ENCODE results near the gene SHLD2.
"Not testable (repeated sequence)": the region's sequence is repeated elsewhere in the genome, so short reads cannot be mapped to it uniquely, and the experiment has no call there.

The SHLD2 gene

DNA sequence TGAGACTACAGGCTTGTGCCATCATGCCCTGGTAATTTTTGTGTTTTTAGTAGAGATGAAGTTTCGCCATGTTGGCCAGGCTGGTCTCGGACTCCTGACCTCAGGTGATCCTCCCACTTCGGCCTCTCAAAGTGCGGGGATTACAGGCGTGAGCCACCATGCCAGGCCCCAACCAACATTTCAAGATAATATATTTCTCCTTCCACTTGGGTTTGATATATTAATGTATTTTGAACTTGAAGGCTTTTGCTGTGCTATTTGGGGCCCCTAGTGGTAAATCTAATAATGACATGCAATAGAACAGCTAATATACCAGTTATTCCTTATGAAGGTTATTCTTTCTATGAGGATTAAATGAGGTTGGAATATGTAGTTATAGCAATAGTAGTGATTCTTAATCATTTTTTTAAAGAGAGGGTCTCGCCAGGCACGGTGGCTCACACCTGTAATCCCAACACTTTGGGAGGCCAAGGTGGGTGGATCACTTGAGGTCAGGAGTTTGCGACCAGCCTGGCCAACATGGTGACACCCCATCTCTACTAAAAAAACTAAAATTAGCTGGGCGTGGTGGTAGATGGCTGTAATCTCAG, 54.1 kb downstream of the SHLD2 start:
- not testable (repeated sequence) for DNase-seq

DNA sequence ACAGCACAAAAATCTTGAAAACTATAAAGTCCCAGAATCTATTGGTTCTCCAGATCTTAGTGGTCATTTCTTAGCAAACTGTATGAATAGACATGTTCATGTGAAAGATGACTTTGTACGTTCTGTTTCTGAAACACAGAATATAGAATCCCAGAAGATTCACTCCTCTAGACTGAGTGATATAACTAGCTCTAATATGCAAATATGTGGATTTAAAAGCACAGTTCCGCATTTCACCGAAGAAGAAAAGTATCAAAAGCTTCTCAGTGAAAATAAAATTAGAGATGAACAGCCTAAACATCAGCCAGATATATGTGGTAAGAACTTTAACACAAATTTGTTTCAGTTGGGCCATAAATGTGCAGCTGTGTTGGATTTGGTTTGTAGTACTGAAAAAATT, 56.5 kb downstream of the SHLD2 start:
- DNase-seq = not testable (repeated sequence)

DNA sequence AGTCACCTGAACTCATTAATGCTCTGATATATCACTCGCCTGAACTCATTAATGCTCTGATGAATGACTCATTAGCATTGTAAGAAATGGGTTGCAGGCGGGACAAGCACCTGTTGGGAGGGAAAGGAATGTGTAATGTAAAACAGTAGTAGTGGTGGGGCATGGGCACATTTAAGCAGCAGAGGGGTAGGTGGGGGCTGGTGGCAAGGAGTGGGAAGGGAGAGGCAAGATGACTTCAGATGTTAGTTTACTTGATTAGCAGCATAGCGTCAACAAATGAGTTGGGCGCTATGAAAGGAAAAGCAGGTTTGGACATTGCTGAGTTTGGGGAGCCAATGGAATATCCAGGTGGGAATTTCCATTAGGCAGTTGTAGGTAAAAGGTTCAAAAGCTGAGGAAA, 61.8 kb downstream of the SHLD2 start:
- DNase-seq = not testable (repeated sequence)

DNA sequence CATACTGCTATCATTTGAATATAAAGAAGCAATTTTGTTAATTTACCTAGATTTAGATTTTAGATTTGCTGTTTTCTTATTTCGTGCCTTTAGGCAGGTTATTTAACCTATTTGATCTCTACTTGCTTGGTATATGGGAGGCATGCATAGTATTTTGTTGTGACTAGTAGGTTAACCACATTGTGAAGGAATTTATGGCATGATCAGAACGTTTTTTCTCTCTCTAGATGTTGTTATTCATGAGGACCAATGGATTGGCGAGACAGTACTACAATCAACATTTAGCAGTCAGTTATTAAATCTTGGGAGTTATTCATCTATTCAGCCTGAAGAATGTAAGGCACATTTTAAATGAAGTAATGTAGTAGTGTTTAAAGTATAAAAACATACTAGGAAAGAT, 62.8 kb downstream of the SHLD2 start:
- not testable (repeated sequence) for DNase-seq

DNA sequence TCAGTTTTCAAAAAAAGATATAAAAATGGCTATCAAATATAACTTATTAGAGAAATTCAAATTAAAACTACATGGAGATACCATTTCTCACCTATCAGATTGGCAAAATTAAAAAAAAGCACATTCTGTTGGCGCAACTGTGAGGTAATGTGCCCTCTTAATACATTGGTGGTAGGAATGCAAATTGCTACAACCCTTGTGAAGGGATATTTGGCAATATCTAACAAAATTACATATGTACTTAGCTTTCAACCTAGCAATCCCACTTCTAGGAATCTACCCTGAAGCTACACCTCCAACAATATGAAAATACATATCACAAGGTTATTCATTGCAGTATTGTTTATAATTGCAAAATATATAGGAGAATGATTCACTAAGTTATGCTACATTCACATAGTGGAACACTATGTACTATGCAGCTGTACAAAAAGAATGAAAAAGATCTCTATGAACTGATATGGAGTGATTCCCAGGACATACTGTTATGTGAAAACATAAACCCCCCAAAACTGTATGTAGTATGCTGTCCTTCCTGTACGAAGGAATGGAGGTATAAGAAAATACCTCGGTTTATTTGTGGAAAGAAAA, 67.8 kb downstream of the SHLD2 start:
- DNase-seq = not testable (repeated sequence)

DNA sequence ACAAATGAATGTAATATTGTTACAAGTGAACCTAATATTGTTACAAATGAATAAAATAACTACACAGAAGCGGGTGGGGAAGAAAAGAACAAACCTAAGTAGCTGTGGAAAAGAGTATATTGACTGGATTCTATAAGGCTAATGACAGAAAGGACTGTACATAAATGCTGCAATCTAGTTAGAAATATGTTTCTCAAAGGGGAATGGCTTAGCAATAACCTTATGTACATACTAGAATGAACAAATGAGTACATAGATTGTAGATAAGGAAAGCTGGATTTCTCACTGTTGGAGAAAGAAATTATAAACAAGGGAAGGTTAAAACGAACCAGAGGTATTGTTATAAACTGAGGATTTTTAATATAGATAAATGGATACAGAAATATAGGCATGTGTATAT, 68.4 kb downstream of the SHLD2 start:
- not testable (repeated sequence) for DNase-seq

DNA sequence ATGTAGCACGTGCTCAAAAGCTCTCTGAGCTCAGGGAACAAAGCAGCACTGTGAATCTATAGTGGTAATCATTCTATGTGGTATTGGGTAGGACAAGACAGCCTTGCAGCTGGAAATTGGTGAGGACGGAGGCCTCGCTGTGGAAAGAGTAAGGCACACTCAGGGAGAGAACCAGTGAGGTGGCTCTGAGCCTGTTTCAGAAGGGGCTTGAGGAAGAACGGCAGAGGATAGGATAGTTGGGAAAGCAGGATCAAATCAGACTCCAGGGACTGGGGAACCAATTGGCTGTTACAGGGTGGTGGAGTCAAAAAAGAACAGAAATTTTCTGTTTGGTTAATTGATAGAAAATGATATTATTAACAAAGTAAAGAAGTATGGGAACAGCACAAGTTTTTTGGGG, 74.9 kb downstream of the SHLD2 start:
- DNase-seq = not testable (repeated sequence)

DNA sequence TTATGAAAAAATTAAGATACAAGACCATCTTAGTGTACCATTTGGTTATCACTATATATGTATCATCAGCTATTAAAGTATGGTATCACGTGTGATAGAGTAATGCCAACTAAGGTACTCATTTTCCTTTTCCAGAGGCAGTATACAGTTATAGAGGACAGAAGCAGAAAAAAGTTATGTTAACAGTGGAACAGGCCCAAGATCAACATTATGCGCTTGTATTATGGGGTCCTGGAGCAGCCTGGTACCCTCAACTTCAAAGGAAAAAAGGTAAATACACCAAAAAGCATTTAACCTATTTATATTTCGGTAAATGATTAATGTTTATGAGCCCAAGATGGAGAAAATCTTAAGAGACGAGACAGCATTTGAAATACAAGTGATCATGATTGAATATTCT, 75.7 kb downstream of the SHLD2 start:
- not testable (repeated sequence) for DNase-seq

DNA sequence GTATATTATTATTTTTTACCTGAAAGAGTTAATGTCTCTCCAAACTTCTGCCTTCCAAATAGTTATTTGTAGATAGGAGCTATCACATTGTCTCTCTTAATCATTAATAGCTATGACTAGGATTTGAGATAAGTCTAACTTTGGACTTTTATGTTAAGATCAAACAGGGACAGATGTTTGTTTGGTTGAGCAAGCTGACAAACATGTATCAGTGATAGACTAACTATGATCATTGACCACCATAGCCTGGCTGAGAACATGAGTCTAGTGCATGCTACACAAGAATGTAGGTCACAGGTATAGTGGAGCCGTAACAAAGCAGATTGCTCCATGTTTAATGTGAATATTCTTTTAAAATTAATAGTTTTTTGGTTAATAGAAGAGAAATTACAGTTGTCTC, 76.7 kb downstream of the SHLD2 start:
- DNase-seq = not testable (repeated sequence)

DNA sequence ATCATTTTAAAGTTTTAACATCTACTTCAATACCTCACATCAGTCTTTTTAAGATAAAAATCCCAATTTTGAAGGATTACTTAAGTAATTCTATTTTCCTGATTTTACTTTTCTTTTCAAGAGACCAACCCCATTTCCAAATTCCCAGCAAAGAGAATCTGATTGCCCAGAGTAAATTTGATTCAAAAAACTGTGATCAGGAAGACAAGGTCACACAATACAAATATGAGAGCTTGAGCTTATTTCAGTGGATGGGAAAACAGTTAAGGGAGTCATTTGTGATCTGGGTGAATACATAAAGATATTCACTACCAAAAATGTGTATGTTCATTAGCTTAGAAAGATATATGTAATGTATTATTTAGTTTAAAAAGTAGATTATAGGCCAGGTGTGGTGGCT, 77.2 kb downstream of the SHLD2 start:
- DNase-seq = not testable (repeated sequence)

DNA sequence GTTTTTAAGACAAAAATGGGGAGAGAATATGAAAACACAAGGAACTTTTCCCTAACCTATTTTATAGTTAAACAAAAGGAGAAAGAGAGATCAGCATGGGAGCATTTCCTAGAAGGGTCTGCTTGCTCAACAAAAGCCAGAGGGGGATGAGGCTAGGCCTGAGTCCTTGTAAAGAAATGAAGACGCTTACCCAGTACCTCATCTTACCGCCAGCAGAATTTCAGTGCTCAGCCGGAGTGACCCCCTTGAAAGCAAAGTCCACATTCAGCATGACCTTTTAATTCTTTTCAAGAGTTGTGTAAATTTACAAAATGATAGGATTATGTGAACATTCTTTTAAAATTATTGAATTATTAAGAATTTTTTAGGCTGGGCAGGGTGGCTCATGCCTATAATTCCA, 82.6 kb downstream of the SHLD2 start:
- DNase-seq = not testable (repeated sequence)

DNA sequence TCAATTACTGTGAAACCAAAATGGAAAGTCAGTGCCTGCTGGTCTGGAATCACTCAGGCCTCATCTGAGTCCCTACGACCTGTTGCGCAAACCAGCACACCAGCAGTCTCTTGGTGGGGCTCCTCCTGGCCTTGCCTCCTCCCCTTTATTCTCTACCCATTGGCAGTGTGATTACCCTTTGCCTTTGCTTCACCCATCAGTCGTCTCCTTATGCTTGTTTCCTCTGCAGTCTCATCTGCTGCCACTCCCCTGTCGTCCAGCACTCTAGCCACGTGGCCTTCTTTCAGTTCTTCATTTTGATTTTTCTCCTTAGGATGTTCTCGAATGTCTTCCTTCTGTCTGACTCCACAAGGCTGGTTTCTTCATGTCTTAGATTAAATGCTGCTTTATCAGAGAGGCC, 89.4 kb downstream of the SHLD2 start:
- not testable (repeated sequence) for DNase-seq

DNA sequence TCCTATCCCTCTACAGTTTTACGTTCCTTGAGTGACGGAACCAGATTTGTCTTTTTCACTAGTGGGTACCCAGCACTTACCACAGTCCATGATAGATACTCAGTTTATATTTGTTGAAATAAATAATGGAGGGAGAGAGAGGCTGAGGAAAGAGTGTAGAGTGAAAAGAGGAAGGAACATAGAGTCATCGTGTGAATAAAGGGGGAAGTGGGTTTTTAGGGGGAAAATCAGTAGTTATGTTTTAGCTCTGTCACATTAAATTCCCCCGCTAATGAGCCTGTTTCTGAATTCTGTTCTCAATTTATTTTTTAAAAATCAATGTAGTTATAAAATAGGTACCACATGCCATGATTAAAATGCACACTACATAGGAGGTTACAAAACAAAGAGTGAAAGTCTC, 91.0 kb downstream of the SHLD2 start:
- DNase-seq = not testable (repeated sequence)

DNA sequence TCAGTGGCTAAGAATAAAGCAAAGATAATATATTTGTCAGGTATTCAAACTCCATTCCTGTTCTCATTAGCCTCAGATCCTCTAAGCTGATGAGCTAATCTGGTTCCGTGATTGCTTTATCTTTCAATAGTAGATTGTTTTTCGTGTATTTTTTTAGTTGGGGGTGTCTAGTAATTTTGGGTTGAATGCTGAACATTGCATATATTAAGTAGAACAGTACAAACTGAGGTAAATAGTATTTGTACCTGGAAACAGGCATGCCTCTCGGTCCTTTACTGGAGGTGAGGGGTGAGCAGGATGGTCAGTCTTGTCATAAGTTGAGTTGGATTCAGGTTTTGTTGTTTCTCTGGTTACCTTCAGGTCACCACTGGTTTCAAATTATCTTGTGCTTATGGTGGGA, 92.6 kb downstream of the SHLD2 start:
- DNase-seq = not testable (repeated sequence)

DNA sequence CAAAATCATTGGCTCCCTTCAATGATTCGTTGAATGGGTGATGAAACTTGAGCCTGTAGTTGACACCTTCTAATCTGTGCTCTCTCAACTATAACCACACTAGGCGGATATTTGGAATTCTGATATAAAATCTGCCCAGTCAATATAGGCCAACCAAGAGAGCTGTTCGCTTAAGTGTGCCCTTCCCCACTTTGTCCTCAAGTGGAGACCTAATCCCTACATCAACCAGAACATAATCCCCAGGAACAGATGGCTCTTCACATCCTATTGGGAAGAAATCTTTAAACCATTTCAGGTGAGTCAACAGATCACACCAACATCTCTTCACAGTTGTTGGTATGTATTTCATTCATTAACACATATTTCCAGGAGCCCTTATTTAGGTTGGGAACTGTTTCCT, 96.8 kb downstream of the SHLD2 start:
- not testable (repeated sequence) for DNase-seq

DNA sequence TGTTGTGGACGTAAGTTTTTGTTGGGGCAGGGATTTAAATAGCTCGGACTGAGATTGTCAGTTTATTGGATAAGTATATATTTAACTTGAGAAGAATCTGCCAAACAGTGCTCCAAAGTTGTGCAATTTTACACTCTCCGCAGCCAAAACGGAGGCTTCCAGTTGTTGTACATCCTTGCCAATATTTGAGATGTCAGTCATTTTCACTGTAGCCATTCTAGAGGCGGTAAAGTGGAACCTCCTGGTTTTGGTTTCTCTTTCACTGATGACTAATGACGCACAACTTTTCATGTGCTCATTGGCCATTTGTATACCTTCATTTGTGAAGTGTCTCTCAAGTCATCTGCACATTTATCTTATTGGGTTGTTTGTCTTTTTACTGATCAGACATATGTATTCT, 105.9 kb downstream of the SHLD2 start:
- DNase-seq = not testable (repeated sequence)

DNA sequence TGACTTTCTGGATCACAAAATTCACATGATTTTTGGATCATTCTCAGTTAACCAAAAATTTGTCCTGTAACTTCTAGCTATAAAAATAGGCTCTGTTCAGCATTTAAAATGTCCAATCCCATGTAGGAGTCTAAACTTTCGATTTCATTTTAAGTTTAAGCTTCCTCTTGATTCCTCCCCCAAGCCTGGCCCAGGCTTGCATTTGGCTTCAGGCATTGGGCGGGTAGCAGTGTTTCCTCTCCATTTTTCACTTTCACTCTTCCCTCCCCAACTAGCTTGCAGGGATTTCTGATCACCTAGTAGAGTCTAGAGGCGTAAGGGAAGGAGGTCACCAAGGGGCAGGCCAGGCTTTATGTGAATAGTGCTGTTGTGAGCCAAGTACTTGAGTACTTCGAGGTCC, 109.8 kb downstream of the SHLD2 start:
- not testable (repeated sequence) for DNase-seq

DNA sequence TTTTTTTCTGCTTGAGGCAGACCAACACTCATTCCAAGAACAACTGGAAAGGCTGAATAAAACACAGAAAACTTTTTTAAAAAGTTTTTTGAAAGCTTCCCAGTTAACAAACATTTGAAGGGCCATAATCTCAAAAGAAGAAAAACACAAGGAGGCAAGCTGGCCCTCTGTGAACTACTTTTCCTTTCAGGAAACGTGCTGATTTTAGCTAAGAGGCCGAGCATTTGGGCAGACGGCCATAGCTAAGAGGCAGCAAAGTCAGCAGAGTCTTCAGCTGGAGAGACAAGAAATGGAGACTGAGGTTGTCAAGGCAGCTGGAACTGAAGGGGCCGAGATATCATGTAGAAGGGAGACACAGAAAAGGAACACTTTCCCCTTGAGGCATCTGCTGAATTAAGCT, 111.9 kb downstream of the SHLD2 start:
- not testable (repeated sequence) for DNase-seq

DNA sequence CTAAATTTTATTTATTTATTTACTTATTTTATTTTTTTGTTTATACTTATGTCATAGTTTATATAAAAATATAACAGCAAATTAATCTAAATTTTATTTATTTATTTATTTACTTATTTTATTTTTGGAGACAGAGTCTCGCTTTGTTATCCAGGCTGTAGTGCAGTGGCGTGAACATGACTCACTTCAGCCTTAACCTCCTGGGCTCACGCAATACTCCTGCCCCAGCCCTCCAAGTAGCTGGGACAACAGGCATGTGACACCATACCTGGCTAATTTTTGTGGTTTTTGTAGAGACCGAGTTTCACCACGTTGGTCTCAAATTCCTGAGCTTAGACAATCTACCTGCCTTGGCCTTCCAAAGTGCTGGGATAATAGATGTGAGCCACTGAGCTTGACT, 115.3 kb downstream of the SHLD2 start:
- DNase-seq = not testable (repeated sequence)

DNA sequence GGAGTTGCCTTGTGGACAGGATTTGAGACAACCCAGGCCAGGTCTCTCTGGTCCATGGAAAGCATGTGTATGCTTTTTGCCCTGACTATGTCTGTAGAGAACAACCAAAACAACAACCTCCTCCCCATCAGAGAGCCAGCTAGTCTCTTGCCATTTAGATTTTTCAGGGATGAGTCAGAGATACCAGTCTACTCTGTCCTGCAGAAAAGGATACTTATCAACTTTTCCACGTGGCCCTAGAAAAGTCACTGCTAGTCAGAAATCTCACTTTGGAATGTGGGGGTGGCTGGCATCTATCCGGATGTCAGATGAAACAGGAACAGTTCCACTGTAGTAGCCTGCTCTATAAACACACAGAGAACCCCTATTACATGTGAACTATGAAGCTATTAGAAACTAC, 116.8 kb downstream of the SHLD2 start:
- not testable (repeated sequence) for DNase-seq

DNA sequence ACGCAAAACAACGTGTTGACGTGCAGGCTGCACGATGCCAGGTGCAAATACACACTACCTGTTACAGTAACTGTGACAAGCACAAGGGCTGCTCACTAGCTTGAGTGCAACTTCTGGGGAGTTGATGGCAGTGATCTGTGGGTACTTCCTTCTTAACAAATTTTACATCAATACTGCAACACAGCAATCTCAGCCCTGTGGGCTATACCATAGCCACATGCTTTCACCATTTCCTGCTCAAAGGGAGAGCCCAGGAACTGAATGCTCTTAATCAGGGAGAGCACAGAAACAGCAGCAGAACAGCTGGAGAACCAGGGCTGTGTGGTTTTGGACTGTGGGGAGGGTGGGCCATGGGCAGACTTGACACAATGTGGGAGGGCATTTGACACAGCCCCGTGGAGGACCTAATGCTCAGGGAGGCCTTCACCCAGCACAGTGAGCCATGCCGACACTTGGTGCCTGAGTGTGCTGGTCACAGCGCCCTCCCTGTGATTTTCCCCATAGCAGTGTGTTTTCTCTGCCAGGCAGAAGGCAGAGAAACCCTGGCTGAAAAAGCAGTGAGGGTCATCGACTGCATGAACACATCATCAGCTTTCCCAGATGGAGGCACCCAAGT, 118.3 kb downstream of the SHLD2 start:
- not testable (repeated sequence) for DNase-seq

DNA sequence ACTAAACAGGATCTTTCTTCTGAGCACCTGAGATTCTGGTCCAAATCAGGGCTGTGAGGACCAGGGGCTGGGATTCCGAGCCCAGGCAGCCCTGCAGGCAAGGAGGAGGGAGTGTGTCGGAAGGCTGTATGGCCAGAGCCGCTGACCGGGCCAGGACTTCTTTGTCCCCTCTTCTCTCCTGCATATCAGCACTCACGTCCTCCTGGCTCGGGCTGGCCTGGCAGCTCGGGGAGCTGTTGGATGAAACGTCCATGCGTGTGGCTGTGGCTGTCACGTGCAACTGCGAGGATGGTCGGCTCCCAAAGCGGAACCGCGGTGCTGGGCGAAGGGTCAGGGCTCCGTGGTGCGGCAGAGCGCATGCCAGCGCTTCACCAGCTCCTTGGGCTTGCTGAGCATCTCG, 118.8 kb downstream of the SHLD2 start:
- not testable (repeated sequence) for DNase-seq

DNA sequence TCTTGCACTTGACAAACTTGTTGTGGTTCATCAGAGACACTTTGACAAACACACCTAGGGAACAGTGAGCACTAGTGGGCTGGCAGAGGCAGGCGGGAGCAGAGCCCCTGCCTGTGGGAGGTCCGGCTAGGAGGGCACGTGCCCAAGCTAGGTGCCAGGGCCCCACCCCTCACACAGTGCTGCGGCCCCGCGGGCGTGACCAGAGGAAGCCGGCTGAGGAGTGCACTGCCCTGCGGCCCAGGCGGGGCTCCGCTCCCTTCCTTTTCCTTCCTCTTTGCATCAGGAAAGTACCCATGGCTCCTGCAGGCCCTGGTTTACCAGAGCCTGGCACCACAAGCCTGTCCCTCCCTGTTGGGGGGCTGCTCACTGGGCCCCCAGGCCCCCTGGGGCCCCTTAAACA, 121.1 kb downstream of the SHLD2 start:
- not testable (repeated sequence) for DNase-seq

DNA sequence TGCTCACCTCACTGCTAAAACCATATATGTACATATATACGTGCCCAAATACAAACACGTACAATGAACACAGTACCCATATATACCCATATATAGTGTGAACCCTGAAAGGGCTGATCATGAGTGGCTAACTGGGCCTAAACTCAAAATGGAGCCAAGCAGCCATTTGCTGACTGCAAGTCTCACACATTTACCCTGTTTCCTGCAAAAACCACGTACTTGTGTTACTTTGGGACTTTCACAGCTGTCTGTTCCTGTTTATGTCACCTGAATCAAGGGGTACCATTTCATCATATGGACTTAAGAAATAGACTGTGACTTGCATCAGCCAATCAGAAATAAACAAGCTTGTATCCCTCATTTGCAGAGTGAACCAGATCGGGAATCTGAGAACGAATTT, 124.4 kb downstream of the SHLD2 start:
- DNase-seq = not testable (repeated sequence)

DNA sequence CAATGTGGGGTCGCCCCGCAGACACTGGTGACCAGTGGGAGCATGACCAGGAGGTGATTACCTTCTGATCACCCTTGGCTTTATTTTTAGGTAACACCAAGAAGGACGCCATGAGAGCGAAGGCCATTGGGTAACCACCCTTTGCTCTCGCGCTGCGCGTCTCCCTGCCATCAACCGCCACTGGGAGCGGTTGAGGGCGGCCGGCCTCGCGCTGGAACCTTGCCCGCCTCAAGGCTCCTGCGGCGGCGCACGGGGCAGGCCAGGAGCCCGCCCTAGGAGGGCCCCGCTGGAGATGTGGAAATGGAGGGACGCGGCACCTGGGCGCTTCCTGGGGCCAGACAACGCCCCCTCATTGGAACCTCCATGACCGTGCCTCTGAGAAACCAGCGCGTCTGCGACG, 127.8 kb downstream of the SHLD2 start:
- not testable (repeated sequence) for DNase-seq

Measured in activated gamma-delta T cell treated with Interleukin-2 at 50 U/mL for 16 hours (primary cell).